ENCODE results near the gene CFHR4.
"Not testable (repeated sequence)": the region's sequence is repeated elsewhere in the genome, so short reads cannot be mapped to it uniquely, and the experiment has no call there.

CFHR4 gene

DNA sequence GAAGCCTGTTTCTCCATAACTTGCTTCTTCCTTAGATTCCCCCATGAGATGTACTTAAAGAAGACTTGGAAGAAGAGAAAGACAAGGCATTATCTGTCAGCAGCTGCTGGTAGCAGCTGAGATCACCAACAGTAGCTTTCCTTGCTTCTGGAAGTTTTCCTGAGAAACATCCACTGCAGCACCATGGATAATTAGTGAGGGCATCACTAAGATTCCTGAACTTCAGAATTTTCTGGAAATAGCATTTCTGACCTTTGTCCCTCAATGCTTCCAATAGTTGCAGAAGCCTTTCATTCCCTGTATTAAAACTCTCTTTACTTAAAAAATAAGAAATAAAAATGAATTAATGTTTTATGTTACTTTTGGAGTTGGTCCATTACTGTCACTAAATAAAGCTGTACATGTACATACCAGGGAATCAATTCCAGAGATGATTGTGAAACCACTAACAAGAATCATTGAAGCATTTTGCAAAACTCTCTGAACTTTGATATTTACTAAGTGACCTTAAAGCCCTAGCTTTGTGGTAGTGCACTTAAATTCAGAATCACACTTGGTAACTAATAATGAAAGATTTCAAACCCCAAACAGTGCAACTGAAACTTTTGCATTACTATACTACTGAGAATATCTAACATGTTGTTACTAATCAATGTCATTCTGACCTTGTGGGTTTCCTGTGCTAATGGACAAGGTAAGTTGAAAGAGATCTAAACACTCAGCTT, at the start of gene CFHR4:
TSS of gene CFHR4 (plus strand) at position 538 of the 725 bp plus-strand sequence. CDS start at position 637, 99 bp downstream.
- no peaks in the 10 kb centered on the region for H3K36me3 ChIP-seq (ENCODE audit: insufficient read depth, low read length)
- no peaks in the 10 kb centered on the region for H3K4me1 ChIP-seq (ENCODE audit: insufficient read depth, low read length)
- no peaks in the 10 kb centered on the region for H3K9me3 ChIP-seq (ENCODE audit: low read length)
- no peak within 1 kb of the TSS for H3K27ac ChIP-seq (ENCODE audit: low read depth, low read length)
- H3K4me3 ChIP-seq (ENCODE audit: low read depth in 1 of 2, low read length in 2 of 2) = no peak within 1 kb of the TSS
- H3K27me3 ChIP-seq (ENCODE audit: control insufficient read depth in 1 of 2, insufficient read depth in 2 of 2, low read length in 2 of 2) = no peaks in the 10 kb centered on the region
- H3K9ac ChIP-seq (ENCODE audit: low read length) = no peak within 1 kb of the TSS

DNA sequence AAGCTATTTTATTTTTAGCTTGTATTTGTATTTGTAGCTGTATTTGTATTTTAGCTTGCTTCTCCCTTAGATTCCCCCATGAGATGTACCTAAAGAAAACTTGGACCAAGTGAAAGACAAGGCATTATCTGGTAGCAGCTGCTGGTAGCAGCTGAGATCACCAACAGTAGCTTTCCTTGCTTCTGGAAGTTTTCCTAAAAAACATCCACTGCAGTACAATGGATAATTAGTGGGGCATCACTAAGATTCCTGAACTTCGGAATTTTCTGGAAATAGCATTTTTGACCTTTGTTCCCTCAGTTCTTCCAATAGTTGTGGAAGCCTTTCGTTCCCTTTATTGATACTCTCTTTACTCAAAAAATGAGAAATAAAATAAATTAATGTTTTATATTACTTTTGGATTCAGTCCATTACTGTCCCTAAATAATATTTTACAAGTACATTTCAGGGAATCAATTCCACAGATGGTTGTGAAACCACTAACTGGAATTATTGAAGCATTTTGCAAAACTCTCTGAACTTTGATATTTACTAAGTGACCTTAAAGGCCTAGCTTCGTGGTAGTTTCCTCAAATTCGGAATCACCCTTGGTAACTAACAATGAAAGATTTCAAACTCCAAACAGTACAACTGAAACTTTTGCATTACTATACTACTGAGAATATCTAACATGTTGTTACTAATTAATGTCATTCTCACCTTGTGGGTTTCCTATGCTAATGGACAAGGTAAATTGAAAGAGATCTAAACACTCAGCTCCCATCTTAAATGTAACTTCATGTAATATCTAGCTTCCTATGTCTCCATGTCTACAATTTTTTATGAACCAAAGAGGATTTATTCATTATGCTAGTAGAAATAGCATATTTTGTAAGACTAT, 38.0 kb upstream of the CFHR4 start:
- H3K4me1 ChIP-seq (ENCODE audit: insufficient read depth, low read length); H3K36me3 ChIP-seq (ENCODE audit: insufficient read depth, low read length); H3K4me3 ChIP-seq (ENCODE audit: low read depth in 1 of 2, low read length in 2 of 2); H3K27me3 ChIP-seq (ENCODE audit: control insufficient read depth in 1 of 2, insufficient read depth in 2 of 2, low read length in 2 of 2); H3K9me3 ChIP-seq (ENCODE audit: low read length); H3K27ac ChIP-seq (ENCODE audit: low read depth, low read length); H3K9ac ChIP-seq (ENCODE audit: low read length): not testable (repeated sequence)

- Histone ChIP-seq H3K9ac (ENCODE audit: low read length) (no peak overlapping the region), H3K27ac (ENCODE audit: low read depth, low read length) (no peak overlapping the region), H3K27me3 (ENCODE audit: control insufficient read depth in 1 of 2, insufficient read depth in 2 of 2, low read length in 2 of 2) (no peaks in the 10 kb centered on the region), H3K4me1 (ENCODE audit: insufficient read depth, low read length) (no peaks in the 10 kb centered on the region), H3K9me3 (ENCODE audit: low read length) (no peaks in the 10 kb centered on the region), H3K4me3 (ENCODE audit: low read depth in 1 of 2, low read length in 2 of 2) (no peak overlapping the region), H3K36me3 (ENCODE audit: insufficient read depth, low read length) (no peaks in the 10 kb centered on the region)
These were observed 31.8 kb upstream of the CFHR4 start for GRCh38 chr1:196856053-196856452.

DNA sequence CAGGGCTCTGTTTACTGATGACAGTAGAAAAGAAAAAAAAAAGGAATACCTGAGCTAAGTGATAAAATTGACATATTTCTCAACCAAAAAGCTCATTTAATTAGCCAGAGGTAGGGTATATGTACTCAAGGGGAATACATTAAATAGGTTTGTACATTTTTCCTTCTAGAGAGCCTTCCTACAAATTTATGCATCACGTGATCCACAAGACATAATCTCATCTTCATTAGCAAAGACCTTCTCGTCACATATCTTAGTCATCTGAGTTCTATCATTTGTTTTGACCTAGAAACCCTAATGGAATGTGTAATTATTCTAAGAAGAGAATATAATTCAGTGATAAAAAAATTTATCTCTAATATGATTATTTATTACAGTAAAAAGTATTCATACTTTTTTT, 30.7 kb upstream of the CFHR4 start:
- Histone ChIP-seq H3K36me3 (ENCODE audit: insufficient read depth, low read length) (no peaks in the 10 kb centered on the region), H3K4me3 (ENCODE audit: low read depth in 1 of 2, low read length in 2 of 2) (no peak overlapping the region), H3K9me3 (ENCODE audit: low read length) (no peaks in the 10 kb centered on the region), H3K4me1 (ENCODE audit: insufficient read depth, low read length) (no peaks in the 10 kb centered on the region), H3K27me3 (ENCODE audit: control insufficient read depth in 1 of 2, insufficient read depth in 2 of 2, low read length in 2 of 2) (no peaks in the 10 kb centered on the region), H3K9ac (ENCODE audit: low read length) (no peak overlapping the region), H3K27ac (ENCODE audit: low read depth, low read length) (no peak overlapping the region)

DNA sequence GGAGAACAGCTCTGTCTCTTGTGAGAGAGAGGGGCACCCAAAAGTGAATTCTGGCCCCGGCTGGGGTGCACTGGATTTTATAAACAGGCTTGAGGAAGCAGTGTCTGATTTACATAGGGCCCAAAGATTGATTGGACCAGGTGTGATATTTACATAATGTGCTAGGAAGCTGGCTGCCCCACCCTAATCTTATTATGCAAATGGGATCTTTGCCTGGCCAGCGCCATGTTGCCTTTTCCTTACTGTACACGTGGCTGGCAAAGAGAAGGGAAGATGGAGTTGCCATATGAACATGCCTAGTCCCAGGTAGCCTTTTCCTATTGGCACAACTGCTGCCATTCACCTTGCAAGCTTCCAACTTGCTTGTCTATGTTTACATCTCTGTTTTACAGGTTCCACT, 29.0 kb upstream of the CFHR4 start:
- Histone ChIP-seq H3K27me3 (ENCODE audit: control insufficient read depth in 1 of 2, insufficient read depth in 2 of 2, low read length in 2 of 2) (no peaks in the 10 kb centered on the region), H3K36me3 (ENCODE audit: insufficient read depth, low read length) (no peaks in the 10 kb centered on the region), H3K27ac (ENCODE audit: low read depth, low read length) (no peak overlapping the region), H3K9ac (ENCODE audit: low read length) (no peak overlapping the region), H3K4me1 (ENCODE audit: insufficient read depth, low read length) (no peaks in the 10 kb centered on the region), H3K9me3 (ENCODE audit: low read length) (no peaks in the 10 kb centered on the region), H3K4me3 (ENCODE audit: low read depth in 1 of 2, low read length in 2 of 2) (no peak overlapping the region)

GRCh38 chr1:196860323-196860884, 27.4 kb upstream of the CFHR4 start:
- H3K9me3 ChIP-seq (ENCODE audit: low read length) = no peaks in the 10 kb centered on the region
- H3K4me3 ChIP-seq (ENCODE audit: low read depth in 1 of 2, low read length in 2 of 2) = no peak overlapping the region
- H3K36me3 ChIP-seq (ENCODE audit: insufficient read depth, low read length) = no peaks in the 10 kb centered on the region
- no peaks in the 10 kb centered on the region for H3K4me1 ChIP-seq (ENCODE audit: insufficient read depth, low read length)
- no peaks in the 10 kb centered on the region for H3K27me3 ChIP-seq (ENCODE audit: control insufficient read depth in 1 of 2, insufficient read depth in 2 of 2, low read length in 2 of 2)
- no peak overlapping the region for H3K27ac ChIP-seq (ENCODE audit: low read depth, low read length)
- no peak overlapping the region for H3K9ac ChIP-seq (ENCODE audit: low read length)

DNA sequence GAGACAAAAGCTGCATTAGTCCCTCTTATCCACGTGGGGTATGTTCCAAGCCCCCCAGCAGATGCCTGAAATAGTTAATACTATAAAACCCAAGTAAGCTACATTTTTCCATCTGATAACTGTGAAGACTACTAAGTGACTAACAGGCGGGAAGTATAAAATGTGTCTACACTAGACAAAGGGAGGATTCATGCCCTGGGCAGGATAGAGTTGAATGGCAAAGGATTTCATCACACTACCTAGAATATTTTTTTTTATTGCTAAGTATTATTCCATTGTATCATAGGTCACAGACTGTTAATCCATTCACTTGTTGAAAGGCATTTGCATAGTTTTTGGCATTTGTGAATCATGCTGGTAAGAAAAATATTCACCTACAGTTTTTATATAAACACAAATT, 26.4 kb upstream of the CFHR4 start:
- Histone ChIP-seq H3K4me3 (ENCODE audit: low read depth in 1 of 2, low read length in 2 of 2) (no peak overlapping the region), H3K36me3 (ENCODE audit: insufficient read depth, low read length) (no peaks in the 10 kb centered on the region), H3K9ac (ENCODE audit: low read length) (no peak overlapping the region), H3K27ac (ENCODE audit: low read depth, low read length) (no peak overlapping the region), H3K27me3 (ENCODE audit: control insufficient read depth in 1 of 2, insufficient read depth in 2 of 2, low read length in 2 of 2) (no peaks in the 10 kb centered on the region), H3K4me1 (ENCODE audit: insufficient read depth, low read length) (no peaks in the 10 kb centered on the region), H3K9me3 (ENCODE audit: low read length) (no peaks in the 10 kb centered on the region)

DNA sequence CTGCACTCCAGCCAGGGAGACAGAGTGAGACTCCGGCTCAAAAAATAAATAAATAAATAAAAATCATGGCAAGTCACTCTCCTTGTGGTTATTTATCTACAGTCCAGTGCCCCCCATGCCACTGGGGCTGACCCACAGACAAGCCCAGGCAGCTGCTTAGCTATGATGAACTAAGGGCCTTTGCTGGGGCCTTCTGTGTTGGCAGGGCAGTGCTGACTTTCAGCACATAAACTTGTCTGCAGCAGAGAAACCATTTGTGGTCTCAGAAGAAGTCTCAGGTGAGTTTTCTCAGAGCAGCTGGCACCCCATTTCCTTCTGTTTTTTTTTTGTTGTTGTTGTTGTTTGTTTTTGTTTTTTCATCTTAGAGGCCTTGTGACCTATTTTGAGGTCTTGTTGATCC, 20.9 kb upstream of the CFHR4 start:
- Histone ChIP-seq H3K4me1 (ENCODE audit: insufficient read depth, low read length) (no peaks in the 10 kb centered on the region), H3K36me3 (ENCODE audit: insufficient read depth, low read length) (no peaks in the 10 kb centered on the region), H3K4me3 (ENCODE audit: low read depth in 1 of 2, low read length in 2 of 2) (no peak overlapping the region), H3K27me3 (ENCODE audit: control insufficient read depth in 1 of 2, insufficient read depth in 2 of 2, low read length in 2 of 2) (no peaks in the 10 kb centered on the region), H3K27ac (ENCODE audit: low read depth, low read length) (no peak overlapping the region), H3K9me3 (ENCODE audit: low read length) (no peaks in the 10 kb centered on the region), H3K9ac (ENCODE audit: low read length) (no peak overlapping the region)

- Histone ChIP-seq H3K27ac (ENCODE audit: low read depth, low read length) (no peak overlapping the region), H3K36me3 (ENCODE audit: insufficient read depth, low read length) (no peaks in the 10 kb centered on the region), H3K4me1 (ENCODE audit: insufficient read depth, low read length) (no peaks in the 10 kb centered on the region), H3K9me3 (ENCODE audit: low read length) (no peaks in the 10 kb centered on the region), H3K9ac (ENCODE audit: low read length) (no peak overlapping the region), H3K27me3 (ENCODE audit: control insufficient read depth in 1 of 2, insufficient read depth in 2 of 2, low read length in 2 of 2) (peaks cover 0 to 5% of the 10 kb centered on the region in 2 donors), H3K4me3 (ENCODE audit: low read depth in 1 of 2, low read length in 2 of 2) (no peak overlapping the region)
These were observed 14.5 kb upstream of the CFHR4 start for GRCh38 chr1:196873385-196873784.

DNA sequence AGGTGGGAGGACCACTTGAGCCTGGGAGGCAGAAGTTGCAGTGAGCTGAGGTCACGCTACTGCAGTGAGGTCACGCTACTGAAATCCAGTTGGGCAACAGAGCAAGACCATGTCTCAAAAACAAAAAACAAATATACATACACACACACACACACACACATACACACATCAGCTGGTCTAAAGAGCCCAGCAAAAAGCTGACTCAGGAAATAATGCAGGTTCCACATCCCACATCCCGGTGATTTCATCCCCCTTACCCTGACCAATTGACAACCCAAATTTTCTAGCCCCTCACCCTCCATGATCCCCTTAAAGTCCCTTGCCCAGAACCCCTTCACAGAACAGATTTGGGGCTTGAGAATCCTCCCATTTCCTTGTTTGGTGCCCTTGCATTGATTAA, 11.9 kb upstream of the CFHR4 start:
- Histone ChIP-seq H3K36me3 (ENCODE audit: insufficient read depth, low read length) (no peaks in the 10 kb centered on the region), H3K27me3 (ENCODE audit: control insufficient read depth in 1 of 2, insufficient read depth in 2 of 2, low read length in 2 of 2) (peaks cover 0 to 5% of the 10 kb centered on the region in 2 donors), H3K27ac (ENCODE audit: low read depth, low read length) (no peak overlapping the region), H3K9ac (ENCODE audit: low read length) (no peak overlapping the region), H3K4me1 (ENCODE audit: insufficient read depth, low read length) (no peaks in the 10 kb centered on the region), H3K9me3 (ENCODE audit: low read length) (no peaks in the 10 kb centered on the region), H3K4me3 (ENCODE audit: low read depth in 1 of 2, low read length in 2 of 2) (no peak overlapping the region)

GRCh38 chr1:196877964-196878363, 9.9 kb upstream of the CFHR4 start:
- Histone ChIP-seq H3K9me3 (ENCODE audit: low read length) (no peaks in the 10 kb centered on the region), H3K4me1 (ENCODE audit: insufficient read depth, low read length) (no peaks in the 10 kb centered on the region), H3K27me3 (ENCODE audit: control insufficient read depth in 1 of 2, insufficient read depth in 2 of 2, low read length in 2 of 2) (peaks cover 0 to 5% of the 10 kb centered on the region in 2 donors), H3K36me3 (ENCODE audit: insufficient read depth, low read length) (no peaks in the 10 kb centered on the region), H3K4me3 (ENCODE audit: low read depth in 1 of 2, low read length in 2 of 2) (no peak overlapping the region), H3K9ac (ENCODE audit: low read length) (no peak overlapping the region), H3K27ac (ENCODE audit: low read depth, low read length) (no peak overlapping the region)

Data from muscle layer of colon (tissue), 2 donors.